Thoracic aorta (tissue), 2 donors: ENCODE measurements around the gene TSPAN7. TPM values are rescaled to one million over a fixed set of nuclear protein-coding genes. Genes with fewer than 3 reads are reported as not detected.

Experiments
- ATAC-seq: fragments of 150-250 bp; one replicate; pipeline ENCODE4 v1.8.0; 2017; ENCODE audit warnings: low read depth; ENCODE audit not compliant: insufficient number of reproducible peaks, low FRiP score
- DNase-seq: peaks from one replicate; pipeline ENCODE4 v3.0.0-alpha.2; 2020; ENCODE audit warnings: low spot score
- H3K27ac ChIP-seq, 2 donors: fragments of 200-600 bp; sonication (generic); 1 replicate in 1 of 2; 2 replicates in 1 of 2; pipeline ENCODE4 v1.5.1; 2016; ENCODE audit warnings: mild to moderate bottlenecking in 2 of 2, moderate library complexity in 2 of 2
- H3K27me3 ChIP-seq: fragments of 200-600 bp; sonication (generic); replicated peaks from 2 replicates; pipeline ENCODE4 v1.6.0; 2016; ENCODE audit warnings: mild to moderate bottlenecking; ENCODE audit not compliant: insufficient read depth
- H3K36me3 ChIP-seq: fragments of 200-600 bp; sonication (generic); one replicate; pipeline ENCODE4 v1.5.1; 2016
- H3K4me1 ChIP-seq, 2 donors: fragments of 200-600 bp; sonication (generic); 1 replicate in 1 of 2; 2 replicates in 1 of 2; pipeline versions ENCODE4 v1.5.1 to v1.6.0; 2016; ENCODE audit warnings: low read depth in 2 of 2, mild to moderate bottlenecking in 1 of 2; ENCODE audit not compliant: control insufficient read depth in 1 of 2
- H3K4me3 ChIP-seq: fragments of 200-600 bp; sonication (generic); 2 replicates; pipeline ENCODE4 v1.5.1; 2016; ENCODE audit warnings: mild to moderate bottlenecking
- H3K9me3 ChIP-seq: fragments of 200-600 bp; sonication (generic); 2 replicates; pipeline ENCODE4 v1.5.1; 2016
- total RNA-seq, 2 donors: library from RNA; depleted of rRNA; stranded (reverse); fragments of >200 nt; gene quantifications; one replicate each; pipeline versions ENCODE4 v1.1.0 to v1.2.3, GENCODE V29; 2016
- TF ChIP-seq, protein P1 (sequence below): fragments of 200-600 bp; sonication (generic); IDR thresholded peaks from one replicate; pipeline ENCODE4 v1.5.1; 2019; ENCODE audit warnings: antibody characterized with exemption

The TSPAN7 gene
- total RNA-seq, 2 donors from 2014 or later, result 17.7 to 38.4 TPM

DNA sequence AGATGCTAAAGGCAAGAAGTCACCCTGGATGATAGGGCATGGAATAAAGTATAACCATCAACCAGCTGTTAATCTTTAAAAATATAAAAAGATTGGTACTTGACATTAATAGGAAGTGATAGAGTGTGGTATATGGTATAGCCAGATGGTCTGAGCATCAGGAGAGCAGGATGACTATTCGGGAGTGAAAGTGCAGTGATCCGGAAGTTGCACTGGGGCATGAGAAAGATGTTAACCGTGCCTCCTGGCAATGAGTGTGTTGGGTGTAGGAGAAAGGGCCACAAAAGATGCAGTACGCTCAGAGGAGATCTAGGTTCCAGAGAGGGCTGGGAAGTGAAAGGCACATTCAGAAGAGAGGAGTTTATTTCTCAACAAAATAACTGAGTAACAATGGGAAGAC, 65.0 kb downstream of the TSPAN7 start:
- no peaks in the 10 kb centered on the region for H3K36me3 ChIP-seq
- H3K4me1 ChIP-seq, result no peaks in the 10 kb centered on the region
- no peak overlapping the region for H3K27ac ChIP-seq
- H3K4me3 ChIP-seq, result no peak overlapping the region
- TF ChIP-seq, protein P1, sequence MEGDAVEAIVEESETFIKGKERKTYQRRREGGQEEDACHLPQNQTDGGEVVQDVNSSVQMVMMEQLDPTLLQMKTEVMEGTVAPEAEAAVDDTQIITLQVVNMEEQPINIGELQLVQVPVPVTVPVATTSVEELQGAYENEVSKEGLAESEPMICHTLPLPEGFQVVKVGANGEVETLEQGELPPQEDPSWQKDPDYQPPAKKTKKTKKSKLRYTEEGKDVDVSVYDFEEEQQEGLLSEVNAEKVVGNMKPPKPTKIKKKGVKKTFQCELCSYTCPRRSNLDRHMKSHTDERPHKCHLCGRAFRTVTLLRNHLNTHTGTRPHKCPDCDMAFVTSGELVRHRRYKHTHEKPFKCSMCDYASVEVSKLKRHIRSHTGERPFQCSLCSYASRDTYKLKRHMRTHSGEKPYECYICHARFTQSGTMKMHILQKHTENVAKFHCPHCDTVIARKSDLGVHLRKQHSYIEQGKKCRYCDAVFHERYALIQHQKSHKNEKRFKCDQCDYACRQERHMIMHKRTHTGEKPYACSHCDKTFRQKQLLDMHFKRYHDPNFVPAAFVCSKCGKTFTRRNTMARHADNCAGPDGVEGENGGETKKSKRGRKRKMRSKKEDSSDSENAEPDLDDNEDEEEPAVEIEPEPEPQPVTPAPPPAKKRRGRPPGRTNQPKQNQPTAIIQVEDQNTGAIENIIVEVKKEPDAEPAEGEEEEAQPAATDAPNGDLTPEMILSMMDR, result no peak
- DNase-seq (no peak), ATAC-seq (no peak)
- H3K27me3 ChIP-seq, result no peaks in the 10 kb centered on the region
- no peaks in the 10 kb centered on the region for H3K9me3 ChIP-seq

DNA sequence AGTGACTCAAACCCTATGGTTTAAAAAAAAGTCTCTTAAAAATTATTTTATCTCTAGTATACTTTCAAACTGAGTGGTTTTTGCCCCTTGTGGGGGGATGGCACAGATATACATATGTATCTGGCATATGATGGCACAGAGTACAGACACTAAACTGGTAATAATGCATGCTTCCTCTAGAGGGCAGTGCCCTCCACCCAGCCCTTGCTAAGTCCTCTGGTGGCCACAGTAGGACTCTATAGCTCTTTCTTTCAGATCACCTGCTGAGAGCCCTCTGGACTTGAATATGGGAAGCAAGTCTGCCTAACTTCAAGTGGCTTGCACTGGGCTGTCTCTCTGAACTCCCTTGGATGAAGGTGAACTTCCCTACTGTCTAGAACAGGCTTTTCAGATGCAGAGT, 66.3 kb downstream of the TSPAN7 start:
- H3K27ac ChIP-seq, result no peak overlapping the region
- ATAC-seq (no peak), DNase-seq (no peak)
- no peaks in the 10 kb centered on the region for H3K36me3 ChIP-seq
- no peaks in the 10 kb centered on the region for H3K4me1 ChIP-seq
- no peak overlapping the region for H3K4me3 ChIP-seq
- H3K27me3 ChIP-seq, result no peaks in the 10 kb centered on the region
- no peaks in the 10 kb centered on the region for H3K9me3 ChIP-seq
- TF ChIP-seq, protein P1, result no peak

DNA sequence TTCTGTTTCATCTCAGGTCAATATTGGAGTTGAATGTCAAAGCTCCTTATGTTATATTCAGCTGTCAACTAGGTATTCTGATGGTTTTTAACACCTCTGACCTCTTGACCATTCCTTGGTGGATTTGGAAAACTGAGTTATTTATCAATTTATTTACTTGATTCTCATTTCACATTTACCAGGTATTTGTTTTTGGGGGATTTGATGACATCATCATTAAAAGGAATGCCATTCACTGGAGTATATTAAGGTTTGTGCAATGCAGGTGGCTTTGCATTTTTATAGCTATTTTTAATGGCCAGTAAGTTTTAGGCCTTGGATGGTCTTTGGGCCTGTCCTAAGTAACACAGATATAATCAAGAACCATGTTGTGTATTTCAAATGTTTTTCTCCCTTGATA, 67.2 kb downstream of the TSPAN7 start:
- DNase-seq, result no peak
- no peak overlapping the region for H3K27ac ChIP-seq
- ATAC-seq, result no peak
- H3K4me1 ChIP-seq, result no peaks in the 10 kb centered on the region
- H3K4me3 ChIP-seq, result no peak overlapping the region
- TF ChIP-seq, protein P1, result no peak
- H3K9me3 ChIP-seq, result no peaks in the 10 kb centered on the region
- H3K27me3 ChIP-seq, result no peaks in the 10 kb centered on the region
- H3K36me3 ChIP-seq, result no peaks in the 10 kb centered on the region

DNA sequence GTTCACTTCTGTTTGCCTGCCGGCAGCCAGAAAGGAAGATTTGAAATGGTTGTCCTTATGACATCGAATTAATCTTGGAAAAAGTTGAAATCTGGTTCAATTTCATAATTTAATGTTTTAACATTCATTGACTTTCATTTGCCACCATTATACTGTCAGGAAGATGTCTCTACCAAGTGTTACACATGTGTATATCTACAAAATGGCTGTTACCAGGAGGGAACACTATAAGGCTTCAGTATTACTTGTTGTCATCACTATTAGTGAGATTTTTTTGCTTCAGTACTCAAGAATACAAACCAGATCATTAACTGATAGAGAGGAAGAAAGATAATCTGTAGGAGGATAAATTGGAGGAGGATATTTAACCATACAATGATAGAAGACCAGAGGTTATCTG, 71.2 kb downstream of the TSPAN7 start:
- DNase-seq, result no peak
- no peaks in the 10 kb centered on the region for H3K36me3 ChIP-seq
- no peak overlapping the region for H3K27ac ChIP-seq
- H3K27me3 ChIP-seq, result no peaks in the 10 kb centered on the region
- TF ChIP-seq, protein P1, result no peak
- no peak for ATAC-seq
- peak overlapping the region; percentile 31 for H3K4me3 ChIP-seq
- no peaks in the 10 kb centered on the region for H3K9me3 ChIP-seq
- H3K4me1 ChIP-seq, result peaks cover 0 to 14% of the 10 kb centered on the region in 2 donors

DNA sequence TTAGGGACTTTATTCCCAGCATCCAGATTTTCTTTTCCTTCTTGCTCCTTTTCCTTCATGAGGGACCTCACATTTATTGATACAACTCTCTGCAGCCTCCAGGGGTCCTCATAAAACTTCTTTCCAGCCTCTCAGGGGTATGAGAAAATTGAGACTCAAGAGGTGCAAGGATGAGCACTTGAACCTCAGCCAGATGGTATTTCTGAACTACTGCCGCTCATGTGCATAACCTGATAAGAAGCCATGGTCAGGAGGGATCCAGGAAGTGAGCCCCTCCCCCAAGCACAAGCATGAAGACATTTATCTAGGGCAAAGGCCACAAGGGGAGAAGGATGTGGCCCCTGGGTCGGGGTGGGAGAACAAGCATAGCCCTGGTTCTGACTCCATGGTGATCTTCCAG, 73.3 kb downstream of the TSPAN7 start:
- no peaks in the 10 kb centered on the region for H3K36me3 ChIP-seq
- TF ChIP-seq, protein P1, result no peak
- ATAC-seq, result no peak

More for the DNA sequence above, 73.3 kb downstream of the TSPAN7 start:
- H3K27ac ChIP-seq, result no peak overlapping the region
- DNase-seq, result no peak
- H3K4me1 ChIP-seq, result peaks cover 0 to 15% of the 10 kb centered on the region in 2 donors
- H3K9me3 ChIP-seq, result no peaks in the 10 kb centered on the region
- H3K4me3 ChIP-seq, result no peak overlapping the region
- H3K27me3 ChIP-seq, result no peaks in the 10 kb centered on the region
